Measurements from ENCODE around the gene CCNL2. TPM values are rescaled to one million over a fixed set of nuclear protein-coding genes. Genes with fewer than 3 reads are reported as not detected.
"Not testable (repeated sequence)": the region's sequence is repeated elsewhere in the genome, so short reads cannot be mapped to it uniquely, and the experiment has no call there.

Gene CCNL2
- total RNA-seq, 2 donors from 2014 or later, result 187 to 244 TPM

GRCh38 chr1:1387098-1388077 is 11.7 kb downstream of the CCNL2 start:
- TF ChIP-seq CTCF (conservative IDR thresholded peaks at IDR 0.05), result no peak
- no peak overlapping the region for H3K27ac ChIP-seq (ENCODE audit: low read depth, low read length)
- no peak for DNase-seq
- H3K36me3 ChIP-seq (ENCODE audit: control insufficient read depth, insufficient read depth, low read length), result peaks cover 73% of the 10 kb centered on the region
- WGBS, 2 experiments (ENCODE audit: insufficient coverage in 1 of 2, insufficient read length in 1 of 2), result 96 to 98% methylated on average over 29 to 50 of the region's 50 CpGs
- no peak overlapping the region for H3K4me3 ChIP-seq (ENCODE audit: low read length)
- no peaks in the 10 kb centered on the region for H3K4me1 Mint-ChIP-seq
- H3K36me3 Mint-ChIP-seq (ENCODE audit: low read depth), result peaks cover 83% of the 10 kb centered on the region
- no peaks in the 10 kb centered on the region for H3K9me3 Mint-ChIP-seq
- H3K9ac ChIP-seq (ENCODE audit: extremely low read depth, low read length, poor library complexity, severe bottlenecking), result no peak overlapping the region
- H3K27me3 Mint-ChIP-seq (ENCODE audit: insufficient read depth), result no peaks in the 10 kb centered on the region
- H3K27me3 ChIP-seq (ENCODE audit: control insufficient read depth, insufficient read depth, low read length, poor library complexity, severe bottlenecking), result no peaks in the 10 kb centered on the region
- no peak overlapping the region for H3K27ac Mint-ChIP-seq
- H3K9me3 ChIP-seq (ENCODE audit: control insufficient read depth, low read length), result no peaks in the 10 kb centered on the region
- no peak overlapping the region for H3K4me3 Mint-ChIP-seq
- no peaks in the 10 kb centered on the region for H3K4me1 ChIP-seq (ENCODE audit: control insufficient read depth, insufficient read depth, low read length)

GRCh38 chr1:1385931-1386330 is 13.2 kb downstream of the CCNL2 start:
- no peak for TF ChIP-seq CTCF (conservative IDR thresholded peaks at IDR 0.05)
- Mint-ChIP-seq H3K9me3 (no peaks in the 10 kb centered on the region), H3K27me3 (ENCODE audit: insufficient read depth) (no peaks in the 10 kb centered on the region), H3K4me3 (no peak overlapping the region), H3K4me1 (no peaks in the 10 kb centered on the region), H3K36me3 (ENCODE audit: low read depth) (peaks cover 71% of the 10 kb centered on the region), H3K27ac (no peak overlapping the region)
- Histone ChIP-seq H3K9ac (ENCODE audit: extremely low read depth, low read length, poor library complexity, severe bottlenecking) (no peak overlapping the region), H3K36me3 (ENCODE audit: control insufficient read depth, insufficient read depth, low read length) (peaks cover 58% of the 10 kb centered on the region), H3K4me1 (ENCODE audit: control insufficient read depth, insufficient read depth, low read length) (no peaks in the 10 kb centered on the region), H3K9me3 (ENCODE audit: control insufficient read depth, low read length) (no peaks in the 10 kb centered on the region), H3K4me3 (ENCODE audit: low read length) (no peak overlapping the region), H3K27ac (ENCODE audit: low read depth, low read length) (no peak overlapping the region), H3K27me3 (ENCODE audit: control insufficient read depth, insufficient read depth, low read length, poor library complexity, severe bottlenecking) (no peaks in the 10 kb centered on the region)
- WGBS, 2 experiments (ENCODE audit: insufficient coverage in 1 of 2, insufficient read length in 1 of 2), result 96% methylated on average over 8 of the region's 8 CpGs
- no peak for DNase-seq

GRCh38 chr1:1385339-1385738 is 13.8 kb downstream of the CCNL2 start:
- H3K9me3 Mint-ChIP-seq; H3K4me3 Mint-ChIP-seq; H3K9ac ChIP-seq (ENCODE audit: extremely low read depth, low read length, poor library complexity, severe bottlenecking); H3K4me1 Mint-ChIP-seq; H3K27me3 Mint-ChIP-seq (ENCODE audit: insufficient read depth); H3K9me3 ChIP-seq (ENCODE audit: control insufficient read depth, low read length); H3K4me1 ChIP-seq (ENCODE audit: control insufficient read depth, insufficient read depth, low read length); H3K27ac Mint-ChIP-seq; H3K4me3 ChIP-seq (ENCODE audit: low read length); H3K27ac ChIP-seq (ENCODE audit: low read depth, low read length); DNase-seq; H3K27me3 ChIP-seq (ENCODE audit: control insufficient read depth, insufficient read depth, low read length, poor library complexity, severe bottlenecking): not testable (repeated sequence)
- peaks cover 65% of the 10 kb centered on the region for H3K36me3 Mint-ChIP-seq (ENCODE audit: low read depth)
- WGBS, 2 experiments (ENCODE audit: insufficient coverage in 1 of 2, insufficient read length in 1 of 2), result 90 to 92% methylated on average over 16 to 29 of the region's 29 CpGs
- H3K36me3 ChIP-seq (ENCODE audit: control insufficient read depth, insufficient read depth, low read length), result peaks cover 52% of the 10 kb centered on the region
